Measurements from ENCODE around the gene NR2C1. TPM values are rescaled to one million over a fixed set of nuclear protein-coding genes. Genes with fewer than 3 reads are reported as not detected.

Gene NR2C1
- total RNA-seq, 1 donor from 2014 or later: 28.5 TPM

- no peak for DNase-seq
- Mint-ChIP-seq H3K36me3 (ENCODE audit: low read depth) (peaks cover 11% of the 10 kb centered on the region), H3K27me3 (no peaks in the 10 kb centered on the region), H3K9me3 (no peaks in the 10 kb centered on the region), H3K4me1 (peaks cover 17% of the 10 kb centered on the region), H3K4me3 (no peak overlapping the region), H3K27ac (no peak overlapping the region)
- intact Hi-C loops (cut with micrococcal nuclease): loop anchor here (10.0 kb wide), 1 partner anchor 378 kb away; no protein-coding TSS in a partner anchor
Observed at GRCh38 chr12:94982456-94982855, 91.0 kb downstream of the NR2C1 start.

- intact Hi-C loops (cut with micrococcal nuclease): loop anchor here (10.0 kb wide), 1 partner anchor 376 kb away; no protein-coding TSS in a partner anchor
- H3K4me1 Mint-ChIP-seq: peaks cover 13% of the 10 kb centered on the region
- no peaks in the 10 kb centered on the region for H3K9me3 Mint-ChIP-seq
- no peak overlapping the region for H3K27ac Mint-ChIP-seq
- DNase-seq: no peak
- H3K27me3 Mint-ChIP-seq: no peaks in the 10 kb centered on the region
- no peak overlapping the region for H3K4me3 Mint-ChIP-seq
- H3K36me3 Mint-ChIP-seq (ENCODE audit: low read depth): peaks cover 9% of the 10 kb centered on the region
Observed at GRCh38 chr12:94980577-94980976, 92.8 kb downstream of the NR2C1 start.

- DNase-seq: no peak
- Mint-ChIP-seq H3K27me3 (no peaks in the 10 kb centered on the region), H3K4me3 (no peak overlapping the region), H3K27ac (no peak overlapping the region), H3K4me1 (peaks cover 13% of the 10 kb centered on the region), H3K36me3 (ENCODE audit: low read depth) (peaks cover 9% of the 10 kb centered on the region), H3K9me3 (no peaks in the 10 kb centered on the region)
- intact Hi-C loops (cut with micrococcal nuclease): loop anchor here (10.0 kb wide), 1 partner anchor 375 kb away; no protein-coding TSS in a partner anchor
Observed at GRCh38 chr12:94979941-94980340, 93.5 kb downstream of the NR2C1 start.

GRCh38 chr12:94977766-94978468, 95.5 kb downstream of the NR2C1 start:
- Mint-ChIP-seq H3K27me3 (no peaks in the 10 kb centered on the region), H3K27ac (no peak overlapping the region), H3K9me3 (no peaks in the 10 kb centered on the region), H3K4me1 (peaks cover 8% of the 10 kb centered on the region), H3K4me3 (no peak overlapping the region), H3K36me3 (ENCODE audit: low read depth) (peaks cover 8% of the 10 kb centered on the region)
- intact Hi-C loops (cut with micrococcal nuclease): no loop called here
- no peak for DNase-seq

GRCh38 chr12:94973221-94973620, 100.2 kb downstream of the NR2C1 start:
- H3K36me3 Mint-ChIP-seq (ENCODE audit: low read depth): peaks cover 22% of the 10 kb centered on the region
- H3K4me1 Mint-ChIP-seq: peaks cover 2% of the 10 kb centered on the region
- intact Hi-C loops (cut with micrococcal nuclease): no loop called here
- no peak for DNase-seq
- H3K27me3 Mint-ChIP-seq: no peaks in the 10 kb centered on the region
- no peaks in the 10 kb centered on the region for H3K9me3 Mint-ChIP-seq
- no peak overlapping the region for H3K27ac Mint-ChIP-seq
- no peak overlapping the region for H3K4me3 Mint-ChIP-seq

- Mint-ChIP-seq H3K4me3 (no peak overlapping the region), H3K9me3 (no peaks in the 10 kb centered on the region), H3K27ac (no peak overlapping the region), H3K4me1 (peaks cover 2% of the 10 kb centered on the region), H3K36me3 (ENCODE audit: low read depth) (peaks cover 22% of the 10 kb centered on the region), H3K27me3 (no peaks in the 10 kb centered on the region)
- intact Hi-C loops (cut with micrococcal nuclease): no loop called here
- no peak for DNase-seq
Observed at GRCh38 chr12:94972795-94973194, 100.6 kb downstream of the NR2C1 start.

GRCh38 chr12:94971923-94972322, 101.5 kb downstream of the NR2C1 start:
- H3K4me3 Mint-ChIP-seq: no peak overlapping the region
- H3K9me3 Mint-ChIP-seq: no peaks in the 10 kb centered on the region
- H3K4me1 Mint-ChIP-seq: peaks cover 2% of the 10 kb centered on the region
- H3K27me3 Mint-ChIP-seq: no peaks in the 10 kb centered on the region
- H3K27ac Mint-ChIP-seq: no peak overlapping the region
- peaks cover 22% of the 10 kb centered on the region for H3K36me3 Mint-ChIP-seq (ENCODE audit: low read depth)
- intact Hi-C loops (cut with micrococcal nuclease): no loop called here
- DNase-seq: no peak

GRCh38 chr12:94970560-94970959, 102.9 kb downstream of the NR2C1 start:
- peaks cover 22% of the 10 kb centered on the region for H3K36me3 Mint-ChIP-seq (ENCODE audit: low read depth)
- no peaks in the 10 kb centered on the region for H3K27me3 Mint-ChIP-seq
- intact Hi-C loops (cut with micrococcal nuclease): no loop called here
- H3K9me3 Mint-ChIP-seq: no peaks in the 10 kb centered on the region
- no peak overlapping the region for H3K27ac Mint-ChIP-seq
- H3K4me1 Mint-ChIP-seq: peaks cover 2% of the 10 kb centered on the region
- H3K4me3 Mint-ChIP-seq: no peak overlapping the region
- DNase-seq: no peak

Other genes starting within 250 kb of the NR2C1 start
- 111 and 116 TPM in 2 replicates for gene NDUFA12, start 69.9 kb downstream of the NR2C1 start, total RNA-seq
- 0.45 and 0.70 TPM in 2 replicates for gene FGD6, start 143.8 kb upstream of the NR2C1 start, total RNA-seq
- 57.7 and 58.8 TPM in 2 replicates for gene VEZT, start 144.2 kb upstream of the NR2C1 start, total RNA-seq

All from activated CD4-positive, alpha-beta T cell treated with anti-CD3 and anti-CD28 coated beads, Interleukin-2, amount 10 ng/mL, durations not matched to agents 24 days and 14 days (primary cell).